Natural killer cell (primary cell): Measurements from ENCODE around the gene ABI3BP. TPM values are rescaled to one million over a fixed set of nuclear protein-coding genes. Genes with fewer than 3 reads are reported as not detected.

Source experiments
- ATAC-seq, 3 donors: fragments of 150-1000 bp in 2 of 3; fragments of 200-7000 bp in 1 of 3; cut with Tn5 transposase; 1 replicate in 1 of 3; 2 replicates in 2 of 3; pipeline ENCODE4 v1.10.0; 2021; ENCODE audit warnings: mild to moderate bottlenecking in 2 of 3, moderate library complexity in 2 of 3
- DNase-seq, 2 donors: peaks; one replicate each; pipeline versions ENCODE4 v3.0.0 to v3.0.0-alpha.2; 2013 to 2021; ENCODE audit warnings: mixed read lengths in 1 of 2
- H3K27ac ChIP-seq: one replicate; pipeline ENCODE4 v1.5.1; 2013; ENCODE audit warnings: mild to moderate bottlenecking, low read length
- H3K27me3 ChIP-seq: one replicate; pipeline ENCODE4 v1.6.1; 2013; ENCODE audit warnings: low read length; ENCODE audit not compliant: control insufficient read depth, insufficient read depth
- H3K36me3 ChIP-seq: one replicate; pipeline ENCODE4 v1.6.1; 2013; ENCODE audit warnings: low read length; ENCODE audit not compliant: control insufficient read depth, insufficient read depth
- H3K4me1 ChIP-seq: one replicate; pipeline ENCODE4 v1.6.1; 2013; ENCODE audit warnings: low read length; ENCODE audit not compliant: control insufficient read depth, insufficient read depth
- H3K4me3 ChIP-seq: one replicate; pipeline ENCODE4 v1.5.1; 2013; ENCODE audit warnings: low read length
- H3K9me3 ChIP-seq: one replicate; pipeline ENCODE4 v1.6.1; 2013; ENCODE audit warnings: low read length; ENCODE audit not compliant: control insufficient read depth, insufficient read depth
- H3K27ac Mint-ChIP-seq, 2 donors: one replicate each; pipeline ENCODE4 v1.8.0; 2022; ENCODE audit warnings: mild to moderate bottlenecking in 2 of 2, mixed read lengths in 2 of 2, moderate library complexity in 1 of 2
- H3K27me3 Mint-ChIP-seq, 2 donors: one replicate each; pipeline ENCODE4 v1.8.0; 2022; ENCODE audit warnings: low read depth in 2 of 2, mixed read lengths in 2 of 2
- H3K36me3 Mint-ChIP-seq: one replicate; pipeline ENCODE4 v1.8.0; 2022; ENCODE audit warnings: mixed read lengths
- H3K4me1 Mint-ChIP-seq, 2 donors: one replicate each; pipeline ENCODE4 v1.8.0; 2022; ENCODE audit warnings: mixed read lengths in 2 of 2
- H3K4me3 Mint-ChIP-seq: one replicate; pipeline ENCODE4 v1.8.0; 2022; ENCODE audit warnings: mild to moderate bottlenecking, moderate library complexity, mixed read lengths
- H3K9me3 Mint-ChIP-seq, 2 donors: one replicate each; pipeline ENCODE4 v1.8.0; 2022; ENCODE audit warnings: mixed read lengths in 2 of 2
- WGBS: methylation state at CpG from one replicate; pipeline ENCODE4 v1.1.7; 2013; ENCODE audit warnings: missing lambda C conversion rate; ENCODE audit not compliant: insufficient coverage; 5-methylcytosine and 5-hydroxymethylcytosine counted together
- intact Hi-C: fragments of 100-400 bp; cut with micrococcal nuclease; formaldehyde crosslinking; loops from one replicate; pipeline ENCODE4 v1.14.2; 2022
- total RNA-seq, 4 donors: library from RNA; stranded (reverse); fragments of 120-200 nt in 1 of 4; gene quantifications; one replicate each; pipeline versions ENCODE4 v1.2.3 to v1.2.4, GENCODE V29; 2013 to 2022
- TF ChIP-seq, protein P1 (sequence below): fragments of 200-600 bp; IDR thresholded peaks from one replicate; pipeline ENCODE4 v1.8.0; 2022; ENCODE audit warnings: antibody characterized with exemption

The ABI3BP gene
- total RNA-seq, 3 donors from 2014 or later (not counting 1 experiment from before 2014, with no cell fraction given) = not detected

DNA sequence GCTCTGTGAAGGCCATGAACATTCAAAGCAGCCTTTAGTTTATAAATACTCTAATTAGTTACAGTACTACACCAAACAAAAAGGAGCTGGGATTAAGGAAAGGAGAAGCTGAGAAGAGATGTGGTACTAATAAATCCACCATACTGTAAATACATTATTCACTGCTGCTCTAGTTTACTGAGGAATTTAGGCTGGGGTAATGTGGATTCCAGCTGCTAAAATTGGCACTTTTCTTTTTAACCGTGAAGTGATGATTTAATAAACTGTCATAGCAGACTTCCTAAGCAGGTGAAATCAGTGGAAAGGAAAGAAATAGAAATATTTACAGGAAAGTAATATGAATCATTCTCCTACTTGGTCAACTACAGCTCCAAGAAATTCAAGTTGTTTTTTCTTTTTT, 195.2 kb downstream of the ABI3BP start:
- intact Hi-C loops = no loop called here
- WGBS = 60% methylated on average over 1 of the region's 1 CpG
- no peak overlapping the region for H3K4me3 Mint-ChIP-seq

DNA sequence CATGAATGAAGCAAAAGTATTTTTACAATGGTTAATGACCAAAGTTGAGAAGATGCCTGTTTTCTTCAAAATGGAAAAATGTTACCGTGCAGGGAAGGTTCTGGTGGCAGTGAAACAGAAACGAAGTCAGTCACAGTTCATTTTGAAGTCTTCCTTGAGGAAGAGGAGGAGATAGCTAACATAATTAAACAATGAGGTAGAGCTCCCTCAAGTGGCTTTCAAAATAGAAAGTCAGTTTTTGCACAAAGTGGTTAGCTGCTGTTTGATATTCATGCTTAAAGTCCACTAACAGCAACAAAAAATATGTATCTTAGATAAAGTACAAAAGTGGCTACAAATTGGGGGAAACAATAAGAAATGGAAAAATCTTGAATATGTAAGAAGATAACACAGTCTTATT, 196.7 kb downstream of the ABI3BP start:
- DNase-seq = peak in 1 of 2 donors; percentile 12
- no peaks in the 10 kb centered on the region for H3K36me3 ChIP-seq
- no peak overlapping the region for H3K4me3 Mint-ChIP-seq
- H3K27ac ChIP-seq = no peak overlapping the region
- H3K4me1 ChIP-seq = no peaks in the 10 kb centered on the region
- WGBS = 13% methylated on average over 2 of the region's 2 CpGs
- no peak for ATAC-seq
- no peaks in the 10 kb centered on the region for H3K9me3 Mint-ChIP-seq
- no peaks in the 10 kb centered on the region for H3K36me3 Mint-ChIP-seq
- peaks cover 0 to 4% of the 10 kb centered on the region in 2 donors for H3K4me1 Mint-ChIP-seq
- TF ChIP-seq, protein P1, sequence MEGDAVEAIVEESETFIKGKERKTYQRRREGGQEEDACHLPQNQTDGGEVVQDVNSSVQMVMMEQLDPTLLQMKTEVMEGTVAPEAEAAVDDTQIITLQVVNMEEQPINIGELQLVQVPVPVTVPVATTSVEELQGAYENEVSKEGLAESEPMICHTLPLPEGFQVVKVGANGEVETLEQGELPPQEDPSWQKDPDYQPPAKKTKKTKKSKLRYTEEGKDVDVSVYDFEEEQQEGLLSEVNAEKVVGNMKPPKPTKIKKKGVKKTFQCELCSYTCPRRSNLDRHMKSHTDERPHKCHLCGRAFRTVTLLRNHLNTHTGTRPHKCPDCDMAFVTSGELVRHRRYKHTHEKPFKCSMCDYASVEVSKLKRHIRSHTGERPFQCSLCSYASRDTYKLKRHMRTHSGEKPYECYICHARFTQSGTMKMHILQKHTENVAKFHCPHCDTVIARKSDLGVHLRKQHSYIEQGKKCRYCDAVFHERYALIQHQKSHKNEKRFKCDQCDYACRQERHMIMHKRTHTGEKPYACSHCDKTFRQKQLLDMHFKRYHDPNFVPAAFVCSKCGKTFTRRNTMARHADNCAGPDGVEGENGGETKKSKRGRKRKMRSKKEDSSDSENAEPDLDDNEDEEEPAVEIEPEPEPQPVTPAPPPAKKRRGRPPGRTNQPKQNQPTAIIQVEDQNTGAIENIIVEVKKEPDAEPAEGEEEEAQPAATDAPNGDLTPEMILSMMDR = no peak
- no peaks in the 10 kb centered on the region for H3K27me3 ChIP-seq
- H3K9me3 ChIP-seq = no peaks in the 10 kb centered on the region
- H3K27ac Mint-ChIP-seq = no peak overlapping the region
- intact Hi-C loops = no loop called here
- H3K4me3 ChIP-seq = no peak overlapping the region
- H3K27me3 Mint-ChIP-seq = peaks cover 0 to 8% of the 10 kb centered on the region in 2 donors

More for the DNA sequence above, 195.2 kb downstream of the ABI3BP start:
- no peak overlapping the region for H3K27ac Mint-ChIP-seq
- Histone ChIP-seq H3K4me3 (no peak overlapping the region), H3K27me3 (no peaks in the 10 kb centered on the region), H3K36me3 (no peaks in the 10 kb centered on the region), H3K9me3 (no peaks in the 10 kb centered on the region), H3K4me1 (no peaks in the 10 kb centered on the region), H3K27ac (no peak overlapping the region)
- no peak for ATAC-seq
- no peaks in the 10 kb centered on the region for H3K9me3 Mint-ChIP-seq
- no peak for DNase-seq
- H3K36me3 Mint-ChIP-seq = no peaks in the 10 kb centered on the region
- peaks cover 0 to 4% of the 10 kb centered on the region in 2 donors for H3K4me1 Mint-ChIP-seq
- H3K27me3 Mint-ChIP-seq = peaks cover 0 to 8% of the 10 kb centered on the region in 2 donors
- TF ChIP-seq, protein P1 = no peak

GRCh38 chr3:100789579-100789978, 203.6 kb downstream of the ABI3BP start:
- Histone ChIP-seq H3K9me3 (peaks cover 3% of the 10 kb centered on the region), H3K27me3 (no peaks in the 10 kb centered on the region), H3K4me3 (no peak overlapping the region), H3K27ac (no peak overlapping the region), H3K4me1 (no peaks in the 10 kb centered on the region), H3K36me3 (no peaks in the 10 kb centered on the region)
- no peak overlapping the region for H3K27ac Mint-ChIP-seq
- no peaks in the 10 kb centered on the region for H3K36me3 Mint-ChIP-seq
- no peak overlapping the region for H3K4me3 Mint-ChIP-seq
- intact Hi-C loops = no loop called here
- H3K4me1 Mint-ChIP-seq = no peaks in the 10 kb centered on the region
- ATAC-seq = no peak
- TF ChIP-seq, protein P1 = no peak
- WGBS = no CpG with 5 or more reads among the region's 2 CpGs
- no peak for DNase-seq
- H3K27me3 Mint-ChIP-seq = peaks cover 3 to 9% of the 10 kb centered on the region in 2 donors
- peaks cover 2 to 4% of the 10 kb centered on the region in 2 donors for H3K9me3 Mint-ChIP-seq

- intact Hi-C loops = no loop called here
- WGBS = 79% methylated on average over 3 of the region's 3 CpGs
These were observed 209.6 kb downstream of the ABI3BP start for GRCh38 chr3:100783619-100784018.

More at GRCh38 chr3:100783619-100784018, 209.6 kb downstream of the ABI3BP start:
- H3K27me3 Mint-ChIP-seq = peaks cover 0 to 5% of the 10 kb centered on the region in 2 donors
- Histone ChIP-seq H3K27ac (no peak overlapping the region), H3K4me1 (no peaks in the 10 kb centered on the region), H3K4me3 (no peak overlapping the region), H3K9me3 (peaks cover 3% of the 10 kb centered on the region), H3K36me3 (no peaks in the 10 kb centered on the region), H3K27me3 (no peaks in the 10 kb centered on the region)
- no peak overlapping the region for H3K4me3 Mint-ChIP-seq
- H3K36me3 Mint-ChIP-seq = no peaks in the 10 kb centered on the region
- TF ChIP-seq, protein P1 = no peak
- no peak for ATAC-seq
- peaks cover 2 to 5% of the 10 kb centered on the region in 2 donors for H3K9me3 Mint-ChIP-seq
- H3K4me1 Mint-ChIP-seq = no peaks in the 10 kb centered on the region
- H3K27ac Mint-ChIP-seq = no peak overlapping the region
- DNase-seq = no peak
